Kidney (tissue), 14 donors: ENCODE measurements around the gene EFEMP1. TPM values are rescaled to one million over a fixed set of nuclear protein-coding genes. Genes with fewer than 3 reads are reported as not detected.

ENCODE experiments used
- DNase-seq, 5 donors: peaks; one replicate each; pipeline ENCODE4 v3.0.0-alpha.2; 2013 to 2020
- FAIRE-seq: peaks from 2 replicates; lab custom pipeline; 2012; peaks lifted over from hg19 to GRCh38; lab: Jason Lieb, UNC
- H3K27ac ChIP-seq, 2 donors: one replicate each; pipeline ENCODE4 v1.7.0; 2013; ENCODE audit warnings: low read depth in 2 of 2, low read length in 2 of 2, inconsistent platforms in 1 of 2
- H3K27me3 ChIP-seq: one replicate; pipeline ENCODE4 v1.7.1; 2013; ENCODE audit warnings: low read length, inconsistent platforms; ENCODE audit not compliant: control insufficient read depth, insufficient read depth
- H3K36me3 ChIP-seq, 3 donors: one replicate each; pipeline versions ENCODE4 v1.7.0 to v1.7.1; 2013; ENCODE audit warnings: low read length in 3 of 3, control low read depth in 1 of 3, inconsistent platforms in 1 of 3; ENCODE audit not compliant: insufficient read depth in 3 of 3, control insufficient read depth in 2 of 3
- H3K4me1 ChIP-seq, 3 donors: one replicate each; pipeline versions ENCODE4 v1.7.0 to v1.7.1; 2013; ENCODE audit warnings: low read length in 3 of 3, inconsistent platforms in 1 of 3, low read depth in 1 of 3; ENCODE audit not compliant: control insufficient read depth in 2 of 3, insufficient read depth in 2 of 3
- H3K4me3 ChIP-seq, 3 donors: one replicate each; pipeline versions ENCODE4 v1.7.0 to v1.8.1; 2013; ENCODE audit warnings: low read length in 3 of 3, control low read depth in 1 of 3, inconsistent platforms in 1 of 3
- H3K9ac ChIP-seq, 3 donors: one replicate each; pipeline versions ENCODE4 v1.7.0 to v1.7.1; 2013; ENCODE audit warnings: low read length in 3 of 3, control low read depth in 1 of 3, inconsistent platforms in 1 of 3
- H3K9me3 ChIP-seq, 3 donors: one replicate each; pipeline versions ENCODE4 v1.7.0 to v1.7.1; 2013; ENCODE audit warnings: low read length in 3 of 3, control low read depth in 1 of 3, inconsistent platforms in 1 of 3; ENCODE audit not compliant: control insufficient read depth in 2 of 3, insufficient read depth in 1 of 3
- intact Hi-C: fragments of 100-400 bp; cut with DNase I; formaldehyde crosslinking; loops from one replicate; pipeline ENCODE4 v1.11.1; 2022
- polyA plus RNA-seq: library from polyadenylated mRNA; stranded (reverse); fragments of 350-450 nt; fragmentation: Illumina TruSeq; extraction: RNeasy Lipid Tissue Mini Kit (QIAGEN cat#74804); gene quantifications from one replicate; pipeline ENCODE4 v1.2.3, GENCODE V29; 2014; ENCODE audit warnings: low read depth, low replicate concordance; ENCODE audit not compliant: insufficient read depth
- total RNA-seq: library from RNA; stranded (reverse); fragmentation: NEBNext Ultra II Directional; extraction: Animal tissue kit (Norgen Biotek cat#: 25700); gene quantifications from one replicate; pipeline ENCODE4 v1.2.1, GENCODE V29; 2021
- TF ChIP-seq, protein P1 (sequence below): IDR thresholded peaks from 3 replicates; pipeline ENCODE4 v1.5.1; 2012; ENCODE audit warnings: mild to moderate bottlenecking, moderate library complexity, borderline replicate concordance; ENCODE audit not compliant: insufficient read depth; ENCODE audit errors: extremely low read depth
- donor health status: control.
- donor health status: control.
- donor health status: control.
- donor health status: control.
- donor health status: control.
- donor health status: DM: yes; HTN: yes; CAD: no.
- donor health status: Normal renal cell carcinoma (clear cell type).

The EFEMP1 gene
- total and polyA plus RNA-seq, 2 donors from 2014 or later, result 68.4 to 171 TPM

DNA sequence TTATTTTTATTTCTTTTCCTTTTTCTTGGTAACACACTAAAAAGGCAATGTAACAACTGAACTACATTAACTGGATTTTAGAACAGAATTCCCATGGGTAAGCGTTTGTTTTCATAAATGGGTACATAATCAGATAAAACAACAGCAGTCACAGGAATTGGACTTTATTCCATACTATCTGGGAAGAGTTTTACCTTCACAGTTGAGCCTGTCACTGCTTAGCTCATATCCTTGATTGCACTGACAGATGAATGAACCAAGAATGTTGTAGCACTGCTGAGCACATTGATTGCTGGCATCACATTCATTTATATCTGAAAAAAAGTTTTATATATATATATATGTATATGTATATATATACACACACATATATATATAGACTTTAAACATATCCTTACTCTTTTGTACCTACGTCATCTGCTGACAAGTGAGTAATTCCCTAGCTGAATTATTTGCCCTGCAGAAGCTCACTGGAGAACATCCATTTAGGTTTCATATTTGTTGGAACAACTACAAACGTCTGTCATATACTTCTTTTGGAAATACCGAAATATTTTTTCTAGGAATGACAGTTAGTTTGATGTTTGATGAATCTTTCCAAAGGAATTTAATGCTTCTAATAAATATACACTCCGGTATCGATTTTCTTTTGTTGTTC, 47.0 kb downstream of the EFEMP1 start:
- H3K9ac ChIP-seq, result no peak overlapping the region
- no peak for FAIRE-seq
- intact Hi-C loops, result no loop called here

DNA sequence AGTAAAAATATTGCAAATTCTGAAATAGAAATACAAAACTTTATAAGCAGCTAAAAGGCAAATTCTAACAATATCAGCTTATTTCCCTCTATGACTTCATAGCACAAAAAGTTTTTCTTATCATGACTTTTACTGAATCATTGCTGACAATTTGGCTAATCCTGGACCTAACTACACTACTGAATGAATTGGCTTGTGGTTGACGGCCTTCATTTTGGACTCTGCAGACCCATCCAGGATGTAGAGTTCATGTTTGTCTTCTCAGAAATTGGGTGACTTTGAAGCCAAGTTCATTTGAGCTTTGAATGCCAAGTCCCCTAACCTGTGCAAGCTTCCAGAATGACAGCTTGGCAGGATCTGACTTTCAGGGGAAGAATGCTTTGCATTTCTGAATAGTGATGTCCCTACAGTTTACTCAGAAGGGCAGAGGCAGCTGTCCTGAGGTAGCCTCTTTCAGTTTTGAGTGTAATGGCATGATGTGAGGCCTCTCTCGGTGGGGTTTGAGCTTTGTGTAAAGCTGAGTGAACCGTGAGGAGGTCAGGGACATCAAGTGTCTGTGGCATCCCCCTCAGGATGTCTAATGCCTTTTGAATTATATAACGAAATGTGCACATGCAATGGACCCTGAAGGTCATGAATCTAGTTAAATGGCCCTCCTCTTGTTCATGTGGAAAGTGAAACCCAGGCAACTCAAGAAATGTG, 48.0 kb downstream of the EFEMP1 start:
- Histone ChIP-seq H3K4me3 (no peak overlapping the region), H3K27me3 (no peaks in the 10 kb centered on the region), H3K27ac (no peak overlapping the region), H3K9me3 (no peaks in the 10 kb centered on the region), H3K4me1 (no peaks in the 10 kb centered on the region), H3K9ac (no peak overlapping the region), H3K36me3 (no peaks in the 10 kb centered on the region)
- intact Hi-C loops, result no loop called here
- DNase-seq (peak in 3 of 5 donors; percentile 20 to 58 (median 43)), FAIRE-seq (no peak)
- TF ChIP-seq, protein P1, sequence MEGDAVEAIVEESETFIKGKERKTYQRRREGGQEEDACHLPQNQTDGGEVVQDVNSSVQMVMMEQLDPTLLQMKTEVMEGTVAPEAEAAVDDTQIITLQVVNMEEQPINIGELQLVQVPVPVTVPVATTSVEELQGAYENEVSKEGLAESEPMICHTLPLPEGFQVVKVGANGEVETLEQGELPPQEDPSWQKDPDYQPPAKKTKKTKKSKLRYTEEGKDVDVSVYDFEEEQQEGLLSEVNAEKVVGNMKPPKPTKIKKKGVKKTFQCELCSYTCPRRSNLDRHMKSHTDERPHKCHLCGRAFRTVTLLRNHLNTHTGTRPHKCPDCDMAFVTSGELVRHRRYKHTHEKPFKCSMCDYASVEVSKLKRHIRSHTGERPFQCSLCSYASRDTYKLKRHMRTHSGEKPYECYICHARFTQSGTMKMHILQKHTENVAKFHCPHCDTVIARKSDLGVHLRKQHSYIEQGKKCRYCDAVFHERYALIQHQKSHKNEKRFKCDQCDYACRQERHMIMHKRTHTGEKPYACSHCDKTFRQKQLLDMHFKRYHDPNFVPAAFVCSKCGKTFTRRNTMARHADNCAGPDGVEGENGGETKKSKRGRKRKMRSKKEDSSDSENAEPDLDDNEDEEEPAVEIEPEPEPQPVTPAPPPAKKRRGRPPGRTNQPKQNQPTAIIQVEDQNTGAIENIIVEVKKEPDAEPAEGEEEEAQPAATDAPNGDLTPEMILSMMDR, result no peak

More for the DNA sequence above, 47.0 kb downstream of the EFEMP1 start:
- no peaks in the 10 kb centered on the region for H3K9me3 ChIP-seq
- DNase-seq, result no peak
- no peaks in the 10 kb centered on the region for H3K27me3 ChIP-seq
- no peak overlapping the region for H3K4me3 ChIP-seq
- TF ChIP-seq, protein P1, result no peak
- no peaks in the 10 kb centered on the region for H3K4me1 ChIP-seq
- no peaks in the 10 kb centered on the region for H3K36me3 ChIP-seq
- H3K27ac ChIP-seq, result no peak overlapping the region

DNA sequence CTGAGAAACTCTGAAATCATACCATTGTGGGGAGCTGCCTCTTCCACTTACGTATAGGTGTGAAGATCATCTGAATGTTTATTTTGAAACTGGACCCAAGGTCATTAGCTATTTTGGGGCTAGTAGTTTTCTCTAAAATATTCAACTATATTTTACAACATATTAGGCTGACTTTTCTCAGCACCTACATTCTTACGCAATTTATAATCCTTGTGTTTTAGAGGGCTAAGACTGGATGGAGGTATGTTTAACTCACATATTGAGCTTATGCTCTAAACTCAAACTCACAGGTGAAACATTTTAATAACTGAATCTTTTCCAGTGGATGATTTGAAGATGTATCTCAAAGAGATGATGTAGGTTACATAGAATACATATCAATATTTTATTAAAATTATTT, 49.2 kb downstream of the EFEMP1 start:
- Histone ChIP-seq H3K9me3 (no peaks in the 10 kb centered on the region), H3K27me3 (no peaks in the 10 kb centered on the region), H3K36me3 (no peaks in the 10 kb centered on the region), H3K9ac (no peak overlapping the region), H3K4me3 (no peak overlapping the region), H3K27ac (no peak overlapping the region), H3K4me1 (no peaks in the 10 kb centered on the region)
- FAIRE-seq, result no peak
- TF ChIP-seq, protein P1, result no peak
- no peak for DNase-seq
- intact Hi-C loops, result no loop called here
